IPS-NIHi7 (cell line): ENCODE results near the gene SIN3B.

Experiments used
- DNase-seq: peaks from one replicate; pipeline ENCODE4 v3.0.0; 2012; ENCODE audit warnings: mixed read lengths; ENCODE audit errors: extremely low spot score

The SIN3B gene

GRCh38 chr19:16825312-16826052 lies 3.7 kb upstream of the SIN3B start:
- DNase-seq: peak; percentile 60

- no peak for DNase-seq
Observed at GRCh38 chr19:16829822-16830289, 658 bp downstream of the SIN3B start.

GRCh38 chr19:16830679-16831078 lies 1.5 kb downstream of the SIN3B start:
- DNase-seq: no peak

GRCh38 chr19:16831531-16831930 lies 2.3 kb downstream of the SIN3B start:
- DNase-seq: no peak

- DNase-seq: no peak
Observed at GRCh38 chr19:16834747-16835146, 5.5 kb downstream of the SIN3B start.

- DNase-seq: no peak
Observed at GRCh38 chr19:16836115-16837034, 7.2 kb downstream of the SIN3B start.

GRCh38 chr19:16837035-16837362 lies 7.8 kb downstream of the SIN3B start:
- DNase-seq: no peak

GRCh38 chr19:16841391-16841926 lies 12.3 kb downstream of the SIN3B start:
- no peak for DNase-seq

GRCh38 chr19:16846901-16847300 lies 17.7 kb downstream of the SIN3B start:
- DNase-seq: no peak

- DNase-seq: no peak
Observed at GRCh38 chr19:16847430-16847829, 18.2 kb downstream of the SIN3B start.

- no peak for DNase-seq
Observed at GRCh38 chr19:16849168-16849567, 20.0 kb downstream of the SIN3B start.

GRCh38 chr19:16850133-16850532 lies 20.9 kb downstream of the SIN3B start:
- DNase-seq: no peak

- DNase-seq: no peak
Observed at GRCh38 chr19:16851031-16851712, 22.0 kb downstream of the SIN3B start.

GRCh38 chr19:16853066-16853465 lies 23.9 kb downstream of the SIN3B start:
- no peak for DNase-seq

- no peak for DNase-seq
Observed at GRCh38 chr19:16856091-16856490, 26.9 kb downstream of the SIN3B start.

- DNase-seq: no peak
Observed at GRCh38 chr19:16859626-16860025, 30.4 kb downstream of the SIN3B start.

GRCh38 chr19:16860118-16860517 lies 30.9 kb downstream of the SIN3B start:
- DNase-seq: no peak

GRCh38 chr19:16861011-16861410 lies 31.8 kb downstream of the SIN3B start:
- DNase-seq: no peak

- DNase-seq: no peak
Observed at GRCh38 chr19:16861834-16862233, 32.6 kb downstream of the SIN3B start.

GRCh38 chr19:16862826-16863415 lies 33.7 kb downstream of the SIN3B start:
- DNase-seq: no peak

- no peak for DNase-seq
Observed at GRCh38 chr19:16867211-16867610, 38.0 kb downstream of the SIN3B start.
